Esophagus muscularis mucosa (tissue), 3 donors: ENCODE data around the gene AOAH.

ENCODE experiments used
- EP300 ChIP-seq: sonication (generic); formaldehyde crosslinking; IDR thresholded peaks from one replicate; pipeline ENCODE4 v1.6.1; 2017; ENCODE audit warnings: antibody characterized with exemption
- TF ChIP-seq, protein P1 (sequence below), 3 experiments: fragments of 200-600 bp in 2 of 3; fragments of 450-650 bp in 1 of 3; sonication (generic) in 2 of 3; IDR thresholded peaks; one replicate each; pipeline ENCODE4 v1.5.1; 2017 to 2019; ENCODE audit warnings: antibody characterized with exemption in 3 of 3, mild to moderate bottlenecking in 2 of 3, moderate library complexity in 1 of 3

DNA sequence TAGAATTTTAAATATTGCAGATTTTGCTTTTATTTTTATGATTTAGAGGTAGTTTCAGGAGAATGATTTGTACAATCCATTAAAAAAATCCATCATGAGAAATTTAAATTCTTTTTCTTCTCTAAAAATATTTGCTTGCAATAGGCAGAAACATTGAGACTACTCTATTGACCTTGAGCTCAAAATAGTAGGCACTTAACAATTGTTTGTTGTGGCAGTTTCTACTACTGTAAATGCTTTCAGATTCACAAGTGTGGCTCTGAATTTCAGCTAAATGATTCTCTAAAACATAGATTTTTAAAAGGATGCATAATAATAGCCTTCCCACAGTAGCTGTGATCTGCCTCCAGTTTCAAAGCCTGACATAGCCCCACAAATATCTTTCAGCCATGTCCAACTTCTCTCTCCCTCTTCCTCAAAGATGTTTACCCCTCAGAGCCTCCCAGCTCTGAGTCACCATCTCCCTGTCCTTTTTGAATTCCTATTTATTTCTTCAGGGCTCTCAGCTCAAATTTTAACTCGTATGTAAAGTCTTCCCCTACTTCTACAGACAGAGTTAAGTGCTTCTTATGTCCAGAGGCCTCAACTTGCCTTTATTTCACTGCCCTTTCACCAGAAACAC is 160.5 kb downstream of the AOAH start:
- no peak for TF ChIP-seq EP300
- TF ChIP-seq, protein P1, sequence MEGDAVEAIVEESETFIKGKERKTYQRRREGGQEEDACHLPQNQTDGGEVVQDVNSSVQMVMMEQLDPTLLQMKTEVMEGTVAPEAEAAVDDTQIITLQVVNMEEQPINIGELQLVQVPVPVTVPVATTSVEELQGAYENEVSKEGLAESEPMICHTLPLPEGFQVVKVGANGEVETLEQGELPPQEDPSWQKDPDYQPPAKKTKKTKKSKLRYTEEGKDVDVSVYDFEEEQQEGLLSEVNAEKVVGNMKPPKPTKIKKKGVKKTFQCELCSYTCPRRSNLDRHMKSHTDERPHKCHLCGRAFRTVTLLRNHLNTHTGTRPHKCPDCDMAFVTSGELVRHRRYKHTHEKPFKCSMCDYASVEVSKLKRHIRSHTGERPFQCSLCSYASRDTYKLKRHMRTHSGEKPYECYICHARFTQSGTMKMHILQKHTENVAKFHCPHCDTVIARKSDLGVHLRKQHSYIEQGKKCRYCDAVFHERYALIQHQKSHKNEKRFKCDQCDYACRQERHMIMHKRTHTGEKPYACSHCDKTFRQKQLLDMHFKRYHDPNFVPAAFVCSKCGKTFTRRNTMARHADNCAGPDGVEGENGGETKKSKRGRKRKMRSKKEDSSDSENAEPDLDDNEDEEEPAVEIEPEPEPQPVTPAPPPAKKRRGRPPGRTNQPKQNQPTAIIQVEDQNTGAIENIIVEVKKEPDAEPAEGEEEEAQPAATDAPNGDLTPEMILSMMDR (IDR thresholded peaks at IDR 0.05): no peak
